Upper lobe of right lung (tissue), 1 donor: ENCODE data around the gene GRAMD1B. TPM values are rescaled to one million over a fixed set of nuclear protein-coding genes. Genes with fewer than 3 reads are reported as not detected.

ENCODE experiments used
- ATAC-seq: fragments of 200-7000 bp; cut with Tn5 transposase; one replicate; pipeline ENCODE4 v1.9.1; 2020; ENCODE audit warnings: mild to moderate bottlenecking, moderate library complexity
- DNase-seq: peaks from one replicate; pipeline ENCODE4 v3.0.0-alpha.2; 2020
- H3K27ac ChIP-seq: fragments of 200-600 bp; one replicate; pipeline ENCODE4 v1.8.0; 2022
- H3K27me3 ChIP-seq: fragments of 200-600 bp; one replicate; pipeline ENCODE4 v1.8.0; 2022; ENCODE audit warnings: mild to moderate bottlenecking
- H3K36me3 ChIP-seq: fragments of 200-600 bp; one replicate; pipeline ENCODE4 v1.8.0; 2022
- H3K4me1 ChIP-seq: fragments of 200-600 bp; one replicate; pipeline ENCODE4 v1.8.0; 2022
- H3K4me3 ChIP-seq: fragments of 200-600 bp; one replicate; pipeline ENCODE4 v1.8.0; 2022; ENCODE audit warnings: mild to moderate bottlenecking
- H3K9me3 ChIP-seq: fragments of 200-600 bp; one replicate; pipeline ENCODE4 v1.8.0; 2022
- CTCF ChIP-seq: fragments of 200-600 bp; IDR thresholded peaks from one replicate; pipeline ENCODE4 v1.8.0; 2022; ENCODE audit warnings: antibody characterized with exemption
- intact Hi-C: fragments of 100-400 bp; cut with DNase I; formaldehyde crosslinking; loops from one replicate; pipeline ENCODE4 v1.11.0; 2022
- total RNA-seq: library from RNA; stranded (reverse); fragmentation: NEBNext Ultra II Directional; extraction: Animal tissue kit (Norgen Biotek cat#: 25700); gene quantifications from one replicate; pipeline ENCODE4 v1.2.1, GENCODE V29; 2021
- donor health status: DM: no; HTN: yes; CAD: no; lungs with severe emphysema.

Gene GRAMD1B
- total RNA-seq, 1 donor from 2014 or later, result 4.8 TPM

- Histone ChIP-seq H3K4me3 (no peak overlapping the region), H3K4me1 (peaks cover 3% of the 10 kb centered on the region), H3K27ac (no peak overlapping the region), H3K9me3 (no peaks in the 10 kb centered on the region), H3K27me3 (no peaks in the 10 kb centered on the region), H3K36me3 (no peaks in the 10 kb centered on the region)
- DNase-seq (no peak), ATAC-seq (no peak)
- intact Hi-C loops, result no loop called here
- TF ChIP-seq CTCF, result no peak
These were observed 153.0 kb downstream of the GRAMD1B start for GRCh38 chr11:123582992-123583504.

GRCh38 chr11:123584186-123584585, 154.1 kb downstream of the GRAMD1B start:
- peaks cover 3% of the 10 kb centered on the region for H3K4me1 ChIP-seq
- intact Hi-C loops, result no loop called here
- no peaks in the 10 kb centered on the region for H3K36me3 ChIP-seq
- no peaks in the 10 kb centered on the region for H3K9me3 ChIP-seq
- H3K27me3 ChIP-seq, result no peaks in the 10 kb centered on the region
- ATAC-seq (no peak), DNase-seq (no peak)
- no peak overlapping the region for H3K4me3 ChIP-seq
- no peak overlapping the region for H3K27ac ChIP-seq
- TF ChIP-seq CTCF, result no peak

- intact Hi-C loops, result no loop called here
- TF ChIP-seq CTCF, result no peak
- Histone ChIP-seq H3K36me3 (no peaks in the 10 kb centered on the region), H3K27ac (no peak overlapping the region), H3K9me3 (no peaks in the 10 kb centered on the region), H3K4me3 (no peak overlapping the region), H3K27me3 (no peaks in the 10 kb centered on the region), H3K4me1 (peaks cover 3% of the 10 kb centered on the region)
- ATAC-seq (no peak), DNase-seq (no peak)
These were observed 154.7 kb downstream of the GRAMD1B start for GRCh38 chr11:123584737-123585136.

- Histone ChIP-seq H3K9me3 (no peaks in the 10 kb centered on the region), H3K36me3 (no peaks in the 10 kb centered on the region), H3K4me1 (peaks cover 3% of the 10 kb centered on the region), H3K27me3 (no peaks in the 10 kb centered on the region), H3K4me3 (no peak overlapping the region), H3K27ac (no peak overlapping the region)
- DNase-seq (no peak), ATAC-seq (no peak)
- no peak for TF ChIP-seq CTCF
- intact Hi-C loops, result no loop called here
These were observed 155.1 kb downstream of the GRAMD1B start for GRCh38 chr11:123585206-123585605.

- TF ChIP-seq CTCF, result no peak
- Histone ChIP-seq H3K27ac (no peak overlapping the region), H3K4me3 (no peak overlapping the region), H3K27me3 (no peaks in the 10 kb centered on the region), H3K4me1 (peaks cover 1% of the 10 kb centered on the region), H3K9me3 (no peaks in the 10 kb centered on the region), H3K36me3 (no peaks in the 10 kb centered on the region)
- DNase-seq (no peak), ATAC-seq (no peak)
- intact Hi-C loops, result no loop called here
These were observed 155.6 kb downstream of the GRAMD1B start for GRCh38 chr11:123585706-123586105.

GRCh38 chr11:123586568-123586967, 156.5 kb downstream of the GRAMD1B start:
- no peak for TF ChIP-seq CTCF
- DNase-seq (no peak), ATAC-seq (no peak)
- Histone ChIP-seq H3K27ac (no peak overlapping the region), H3K4me3 (no peak overlapping the region), H3K36me3 (no peaks in the 10 kb centered on the region), H3K9me3 (no peaks in the 10 kb centered on the region), H3K4me1 (no peaks in the 10 kb centered on the region), H3K27me3 (no peaks in the 10 kb centered on the region)
- intact Hi-C loops, result no loop called here
